ENCODE data around the gene SEL1L2. TPM values are rescaled to one million over a fixed set of nuclear protein-coding genes. Genes with fewer than 3 reads are reported as not detected.

The SEL1L2 gene
- total RNA-seq, 1 experiment from 2014 or later: not detected

- Histone ChIP-seq H3K4me1 (no peaks in the 10 kb centered on the region), H3K36me3 (ENCODE audit: control insufficient read depth, insufficient read depth, low read length) (no peaks in the 10 kb centered on the region), H3K27me3 (replicated peaks; ENCODE audit: control insufficient read depth, insufficient read depth, low read length) (no peaks in the 10 kb centered on the region), H3K4me3 (ENCODE audit: low read depth, low read length) (no peak overlapping the region), H3K9me3 (0 out of 2 replicates have a peak, but pooled peaks cover 3% of the 10 kb centered on the region)
- Mint-ChIP-seq H3K9me3 (ENCODE audit: unreplicated experiment) (no peaks in the 10 kb centered on the region), H3K36me3 (ENCODE audit: insufficient read depth, unreplicated experiment) (no peaks in the 10 kb centered on the region), H3K27me3 (ENCODE audit: insufficient read depth, unreplicated experiment) (peaks cover 6% of the 10 kb centered on the region), H3K27ac (ENCODE audit: unreplicated experiment) (no peak overlapping the region), H3K4me3 (ENCODE audit: unreplicated experiment) (no peak overlapping the region), H3K4me1 (ENCODE audit: low read depth, unreplicated experiment) (no peaks in the 10 kb centered on the region)
- intact Hi-C loops (cut with micrococcal nuclease; ENCODE audit: unreplicated experiment): no loop called here
- BruUV-seq (replicated peaks): no TSS peak
- POLR2A ChIA-PET: no interaction called here
- TF ChIP-seq CTCF (IDR thresholded peaks at IDR 0.05; ENCODE audit: insufficient read depth in 1 of 2, low read depth in 1 of 2, low read length in 1 of 2, severe bottlenecking in 1 of 2, unreplicated experiment in 1 of 2): no peak
- no peak for DNase-seq
- CTCF ChIA-PET: no interaction called here
These were observed 30.3 kb downstream of the SEL1L2 start for GRCh38 chr20:13960119-13960518.

GRCh38 chr20:13953227-13953626 lies 37.2 kb downstream of the SEL1L2 start:
- Histone ChIP-seq H3K36me3 (ENCODE audit: control insufficient read depth, insufficient read depth, low read length) (no peaks in the 10 kb centered on the region), H3K27me3 (replicated peaks; ENCODE audit: control insufficient read depth, insufficient read depth, low read length) (no peaks in the 10 kb centered on the region), H3K4me1 (no peaks in the 10 kb centered on the region), H3K9me3 (0 out of 2 replicates have a peak, but pooled peaks cover 3% of the 10 kb centered on the region), H3K4me3 (ENCODE audit: low read depth, low read length) (no peak overlapping the region)
- CTCF ChIA-PET: no interaction called here
- Mint-ChIP-seq H3K27ac (ENCODE audit: unreplicated experiment) (no peak overlapping the region), H3K4me1 (ENCODE audit: low read depth, unreplicated experiment) (no peaks in the 10 kb centered on the region), H3K4me3 (ENCODE audit: unreplicated experiment) (no peak overlapping the region), H3K9me3 (ENCODE audit: unreplicated experiment) (no peaks in the 10 kb centered on the region), H3K36me3 (ENCODE audit: insufficient read depth, unreplicated experiment) (no peaks in the 10 kb centered on the region), H3K27me3 (ENCODE audit: insufficient read depth, unreplicated experiment) (peaks cover 6% of the 10 kb centered on the region)
- POLR2A ChIA-PET: no interaction called here
- BruUV-seq (replicated peaks): no TSS peak
- DNase-seq: no peak
- no peak for TF ChIP-seq CTCF (IDR thresholded peaks at IDR 0.05; ENCODE audit: insufficient read depth in 1 of 2, low read depth in 1 of 2, low read length in 1 of 2, severe bottlenecking in 1 of 2, unreplicated experiment in 1 of 2)
- intact Hi-C loops (cut with micrococcal nuclease; ENCODE audit: unreplicated experiment): no loop called here

GRCh38 chr20:13947719-13948118 lies 42.7 kb downstream of the SEL1L2 start:
- CTCF ChIA-PET: interaction anchor here (0.7 kb wide), 1 partner anchor 46 kb away, joined by 4 read pairs; no protein-coding TSS in a partner anchor
- no peaks in the 10 kb centered on the region for H3K4me1 ChIP-seq
- Mint-ChIP-seq H3K9me3 (ENCODE audit: unreplicated experiment) (no peaks in the 10 kb centered on the region), H3K36me3 (ENCODE audit: insufficient read depth, unreplicated experiment) (no peaks in the 10 kb centered on the region), H3K27ac (ENCODE audit: unreplicated experiment) (no peak overlapping the region), H3K27me3 (ENCODE audit: insufficient read depth, unreplicated experiment) (peaks cover 16% of the 10 kb centered on the region), H3K4me1 (ENCODE audit: low read depth, unreplicated experiment) (no peaks in the 10 kb centered on the region), H3K4me3 (ENCODE audit: unreplicated experiment) (no peak overlapping the region)
- no peak overlapping the region for H3K4me3 ChIP-seq (ENCODE audit: low read depth, low read length)
- intact Hi-C loops (cut with micrococcal nuclease; ENCODE audit: unreplicated experiment): no loop called here
- no peaks in the 10 kb centered on the region for H3K27me3 ChIP-seq (replicated peaks; ENCODE audit: control insufficient read depth, insufficient read depth, low read length)
- no peak for DNase-seq
- BruUV-seq (replicated peaks): no TSS peak
- TF ChIP-seq CTCF (IDR thresholded peaks at IDR 0.05; ENCODE audit: insufficient read depth in 1 of 2, low read depth in 1 of 2, low read length in 1 of 2, severe bottlenecking in 1 of 2, unreplicated experiment in 1 of 2): no peak
- POLR2A ChIA-PET: no interaction called here
- no peaks in the 10 kb centered on the region for H3K36me3 ChIP-seq (ENCODE audit: control insufficient read depth, insufficient read depth, low read length)
- 0 out of 2 replicates have a peak, but pooled peaks cover 3% of the 10 kb centered on the region for H3K9me3 ChIP-seq

Data from Caco-2 (cell line).